HG03196 (cell line): ENCODE measurements around the gene ADGRB3.

Experiments
- ATAC-seq: cut with Tn5 transposase; IDR thresholded peaks from one replicate; pipeline ENCODE4 v1.9.1; 2021; ENCODE audit not compliant: unreplicated experiment

The ADGRB3 gene

GRCh38 chr6:68697394-68697793 is 62.3 kb downstream of the ADGRB3 start:
- no peak for ATAC-seq

- ATAC-seq: no peak
Observed at GRCh38 chr6:68701159-68701558, 66.1 kb downstream of the ADGRB3 start.

- ATAC-seq: no peak
Observed at GRCh38 chr6:68704485-68704884, 69.4 kb downstream of the ADGRB3 start.

GRCh38 chr6:68709091-68709490 is 74.0 kb downstream of the ADGRB3 start:
- no peak for ATAC-seq

- ATAC-seq: no peak
Observed at GRCh38 chr6:68709882-68710281, 74.8 kb downstream of the ADGRB3 start.

GRCh38 chr6:68710496-68710895 is 75.4 kb downstream of the ADGRB3 start:
- no peak for ATAC-seq

- ATAC-seq: no peak
Observed at GRCh38 chr6:68710916-68711315, 75.8 kb downstream of the ADGRB3 start.

GRCh38 chr6:68711386-68712000 is 76.4 kb downstream of the ADGRB3 start:
- no peak for ATAC-seq

- ATAC-seq: no peak
Observed at GRCh38 chr6:68716620-68717019, 81.5 kb downstream of the ADGRB3 start.

- no peak for ATAC-seq
Observed at GRCh38 chr6:68718385-68719073, 83.4 kb downstream of the ADGRB3 start.

- no peak for ATAC-seq
Observed at GRCh38 chr6:68719761-68720160, 84.7 kb downstream of the ADGRB3 start.

- ATAC-seq: no peak
Observed at GRCh38 chr6:68722891-68723527, 87.9 kb downstream of the ADGRB3 start.

- ATAC-seq: no peak
Observed at GRCh38 chr6:68724060-68724459, 89.0 kb downstream of the ADGRB3 start.

- ATAC-seq: no peak
Observed at GRCh38 chr6:68726337-68726736, 91.3 kb downstream of the ADGRB3 start.

GRCh38 chr6:68726992-68727391 is 91.9 kb downstream of the ADGRB3 start:
- no peak for ATAC-seq

- ATAC-seq: no peak
Observed at GRCh38 chr6:68727699-68728098, 92.6 kb downstream of the ADGRB3 start.

GRCh38 chr6:68728159-68728979 is 93.3 kb downstream of the ADGRB3 start:
- ATAC-seq: no peak

- ATAC-seq: no peak
Observed at GRCh38 chr6:68729377-68729903, 94.4 kb downstream of the ADGRB3 start.

GRCh38 chr6:68730291-68731054 is 95.4 kb downstream of the ADGRB3 start:
- no peak for ATAC-seq

- ATAC-seq: no peak
Observed at GRCh38 chr6:68732423-68732822, 97.3 kb downstream of the ADGRB3 start.

- no peak for ATAC-seq
Observed at GRCh38 chr6:68735866-68736265, 100.8 kb downstream of the ADGRB3 start.
